Adrenal gland (tissue), 5 donors: ENCODE measurements around the gene ATP5F1B.

Experiments used
- CTCF ChIP-seq, 6 experiments: fragments of 450-650 bp in 4 of 6; fragments of 200-600 bp in 2 of 6; sonication (generic) in 1 of 6; IDR thresholded peaks; 1 replicate in 5 of 6; 2 replicates in 1 of 6; pipeline versions ENCODE4 v1.5.1 to v1.8.0; 2016 to 2021; ENCODE audit warnings: antibody characterized with exemption in 6 of 6, mild to moderate bottlenecking in 2 of 6, moderate library complexity in 1 of 6
- POLR2A ChIP-seq, 2 donors: fragments of 450-650 bp; IDR thresholded peaks; one replicate each; pipeline ENCODE4 v1.6.1; 2017; ENCODE audit warnings: antibody characterized with exemption in 2 of 2, mild to moderate bottlenecking in 2 of 2, moderate library complexity in 1 of 2
- donor health status: DM: no; HTN: no; CAD: no.

- no peak for TF ChIP-seq POLR2A (IDR thresholded peaks at IDR 0.05)
- no peak for TF ChIP-seq CTCF (IDR thresholded peaks at IDR 0.05)
These were observed 54.7 kb downstream of the ATP5F1B start for GRCh38 chr12:56591126-56591525.
